GM19467 (cell line): ENCODE measurements around the gene CD200R1.

Source experiments
- ATAC-seq: cut with Tn5 transposase; IDR thresholded peaks from one replicate; pipeline ENCODE4 v1.9.1; 2021; ENCODE audit warnings: mild to moderate bottlenecking, moderate library complexity; ENCODE audit not compliant: unreplicated experiment

The CD200R1 gene

GRCh38 chr3:112974894-112975293 lies at the start of gene CD200R1:
TSS of gene CD200R1 (minus strand) at chr3:112975103. CDS start at chr3:112974857, 246 bp downstream.
- no peak for ATAC-seq

GRCh38 chr3:113021471-113021870 lies 46.6 kb upstream of the CD200R1 start:
- no peak for ATAC-seq

GRCh38 chr3:113019182-113020137 lies 44.6 kb upstream of the CD200R1 start:
- peak; percentile 93 for ATAC-seq

GRCh38 chr3:113018536-113019181 lies 43.8 kb upstream of the CD200R1 start:
- ATAC-seq = no peak

- no peak for ATAC-seq
Measured at GRCh38 chr3:113013593-113013992, 38.7 kb upstream of the CD200R1 start.

- ATAC-seq = no peak
Measured at GRCh38 chr3:113008117-113008516, 33.2 kb upstream of the CD200R1 start.

- ATAC-seq = no peak
Measured at GRCh38 chr3:113006359-113007056, 31.6 kb upstream of the CD200R1 start.

GRCh38 chr3:113005611-113006010 lies 30.7 kb upstream of the CD200R1 start:
- ATAC-seq = no peak

- no peak for ATAC-seq
Measured at GRCh38 chr3:113002679-113003078, 27.8 kb upstream of the CD200R1 start.

- no peak for ATAC-seq
Measured at GRCh38 chr3:113002037-113002436, 27.1 kb upstream of the CD200R1 start.

- ATAC-seq = no peak
Measured at GRCh38 chr3:113000691-113001090, 25.8 kb upstream of the CD200R1 start.

- no peak for ATAC-seq
Measured at GRCh38 chr3:112995800-112996199, 20.9 kb upstream of the CD200R1 start.

GRCh38 chr3:112990672-112991602 lies 16.0 kb upstream of the CD200R1 start, which contains the start of gene GTPBP8:
TSS of gene GTPBP8 (plus strand) at chr3:112990984. CDS start at chr3:112991000, 16 bp downstream.
- peak; percentile 95 for ATAC-seq

GRCh38 chr3:112987710-112988334 lies 12.9 kb upstream of the CD200R1 start:
- ATAC-seq = no peak

- no peak for ATAC-seq
Measured at GRCh38 chr3:112984485-112984884, 9.6 kb upstream of the CD200R1 start.

GRCh38 chr3:112982710-112983109 lies 7.8 kb upstream of the CD200R1 start:
- ATAC-seq = no peak

GRCh38 chr3:112980080-112980479 lies 5.2 kb upstream of the CD200R1 start:
- no peak for ATAC-seq

- no peak for ATAC-seq
Measured at GRCh38 chr3:112979244-112979832, 4.4 kb upstream of the CD200R1 start.

GRCh38 chr3:112976953-112977352 lies 2.0 kb upstream of the CD200R1 start:
- no peak for ATAC-seq
